Activated T-cell treated with anti-CD3 and anti-CD28 coated beads for 1 hour (primary cell): ENCODE results near the gene ALDH3B1.

Experiments used
- DNase-seq: peaks from one replicate; pipeline ENCODE4 v3.0.0-alpha.2; 2020; ENCODE audit warnings: low read depth

Gene ALDH3B1

DNA sequence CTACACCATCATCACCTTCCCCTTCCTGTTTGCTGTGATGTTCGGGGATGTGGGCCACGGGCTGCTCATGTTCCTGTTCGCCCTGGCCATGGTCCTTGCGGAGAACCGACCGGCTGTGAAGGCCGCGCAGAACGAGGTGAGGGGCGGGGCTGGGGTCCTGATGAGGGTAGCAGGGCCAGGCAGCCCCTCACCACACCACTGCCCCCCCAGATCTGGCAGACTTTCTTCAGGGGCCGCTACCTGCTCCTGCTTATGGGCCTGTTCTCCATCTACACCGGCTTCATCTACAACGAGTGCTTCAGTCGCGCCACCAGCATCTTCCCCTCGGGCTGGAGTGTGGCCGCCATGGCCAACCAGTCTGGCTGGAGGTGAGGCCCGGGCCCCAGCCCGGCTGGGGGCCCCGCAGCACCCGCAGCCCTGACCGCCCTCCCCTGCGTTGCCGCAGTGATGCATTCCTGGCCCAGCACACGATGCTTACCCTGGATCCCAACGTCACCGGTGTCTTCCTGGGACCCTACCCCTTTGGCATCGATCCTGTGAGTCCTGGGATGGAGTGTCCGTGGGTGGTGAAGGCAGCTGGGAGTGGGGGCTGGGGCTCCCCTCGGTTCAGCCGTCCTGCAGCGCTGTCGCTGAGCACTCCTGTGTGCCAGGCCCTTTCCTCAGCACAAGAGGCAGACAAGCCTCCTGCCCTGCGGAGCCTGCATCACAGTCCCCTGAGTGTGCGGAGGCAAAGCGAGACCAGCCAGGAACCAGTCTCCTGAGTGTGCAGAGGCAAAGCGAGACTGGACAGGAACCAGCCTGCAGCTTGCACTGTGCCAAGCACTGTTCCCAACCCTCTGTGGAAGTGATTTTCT is 37.5 kb downstream of the ALDH3B1 start:
- no peak for DNase-seq

GRCh38 chr11:68048681-68049508 is 38.8 kb downstream of the ALDH3B1 start:
- no peak for DNase-seq

GRCh38 chr11:68049509-68050370 is 39.6 kb downstream of the ALDH3B1 start:
- no peak for DNase-seq

- no peak for DNase-seq
Measured at GRCh38 chr11:68050371-68050841, 40.3 kb downstream of the ALDH3B1 start.

GRCh38 chr11:68051191-68052136 is 41.3 kb downstream of the ALDH3B1 start:
- no peak for DNase-seq

GRCh38 chr11:68052137-68052873 is 42.2 kb downstream of the ALDH3B1 start:
- DNase-seq: no peak

DNA sequence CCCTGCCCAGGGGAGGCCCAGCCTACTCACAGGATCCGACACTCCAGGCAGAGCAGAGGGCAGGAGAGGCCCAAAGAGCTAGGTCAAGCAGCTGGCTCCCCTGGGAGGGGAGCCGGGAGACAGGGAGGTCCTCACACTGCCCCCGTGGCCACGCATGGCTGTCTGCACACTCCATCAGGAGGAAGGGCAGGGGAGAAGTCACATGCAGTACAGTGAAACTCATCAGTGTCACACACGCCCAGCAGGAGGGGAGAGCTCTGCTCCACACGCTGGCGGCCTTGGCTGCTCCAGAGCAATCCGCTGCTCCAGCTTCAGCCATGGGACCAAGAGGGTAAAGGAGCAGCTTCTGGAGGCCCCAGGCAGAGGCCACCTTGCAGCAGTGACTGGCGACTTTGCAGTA is 43.0 kb downstream of the ALDH3B1 start:
- no peak for DNase-seq

GRCh38 chr11:68053981-68054812 is 44.1 kb downstream of the ALDH3B1 start:
- DNase-seq: no peak

- no peak for DNase-seq
Measured at GRCh38 chr11:68056317-68057285, 46.5 kb downstream of the ALDH3B1 start.

GRCh38 chr11:68057807-68058206 is 47.7 kb downstream of the ALDH3B1 start:
- no peak for DNase-seq

GRCh38 chr11:68061508-68061907 is 51.4 kb downstream of the ALDH3B1 start:
- DNase-seq: no peak

DNA sequence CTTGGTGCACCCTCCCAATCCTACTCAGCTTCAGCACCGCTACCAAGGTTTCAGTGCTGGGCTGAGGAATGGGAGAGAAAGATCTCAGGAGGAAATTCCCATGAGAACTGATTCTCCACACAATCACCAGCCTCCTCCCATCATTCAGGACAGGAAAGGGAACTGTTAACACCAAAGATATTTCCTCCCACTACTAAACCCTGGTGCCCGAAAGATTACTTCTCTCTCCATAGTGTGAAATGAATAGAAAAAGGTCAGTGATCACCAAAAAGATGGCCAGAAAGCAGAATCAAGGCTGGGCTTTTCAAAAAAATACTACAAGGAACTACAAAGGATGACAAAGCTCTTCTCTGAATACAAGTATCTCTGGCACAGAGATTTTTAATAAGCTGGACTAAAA is 54.8 kb downstream of the ALDH3B1 start:
- no peak for DNase-seq

GRCh38 chr11:68065841-68066240 is 55.7 kb downstream of the ALDH3B1 start:
- no peak for DNase-seq

DNA sequence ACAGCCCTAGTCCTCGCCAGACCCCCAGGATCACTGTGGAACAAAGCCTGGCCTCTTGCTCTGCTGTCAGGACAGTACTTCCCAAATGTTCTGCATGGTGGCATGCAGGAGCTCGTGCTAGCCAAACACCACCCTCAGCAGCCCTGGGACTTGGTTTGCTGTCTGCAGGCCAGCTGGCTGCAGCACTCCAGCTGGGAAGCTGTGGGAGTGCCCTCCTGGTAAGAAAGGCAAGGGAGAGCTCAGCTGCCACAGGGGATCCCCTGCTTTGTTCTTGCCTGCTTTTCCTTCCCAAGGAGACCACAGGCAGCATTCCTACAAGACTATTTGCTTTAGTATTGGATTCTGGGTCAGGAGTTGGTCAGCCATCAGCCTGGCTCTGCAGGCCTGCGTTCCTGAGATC is 56.6 kb downstream of the ALDH3B1 start:
- no peak for DNase-seq

GRCh38 chr11:68067991-68068390 is 57.9 kb downstream of the ALDH3B1 start:
- no peak for DNase-seq

GRCh38 chr11:68071281-68072048 is 61.3 kb downstream of the ALDH3B1 start:
- DNase-seq: no peak
